ENCODE measurements around the gene CNN2. TPM values are rescaled to one million over a fixed set of nuclear protein-coding genes. Genes with fewer than 3 reads are reported as not detected.

Gene CNN2
- total and polyA plus RNA-seq, 4 donors: 10.1 to 38.4 (median 26.8) TPM

GRCh38 chr19:1066748-1067340, 40.4 kb downstream of the CNN2 start, which contains the start of gene ARHGAP45:
ARHGAP45 (plus strand) TSS chr19:1067167; CDS start chr19:1067406, 239 bp downstream.
- H3K9ac ChIP-seq (ENCODE audit: low read depth in 1 of 2, low read length in 2 of 2): peak within 1 kb of the TSS in 1 of 2 donors; percentile 14
- peaks cover 2 to 31% (median 14%) of the 10 kb centered on the region in 4 donors for H3K4me1 ChIP-seq (ENCODE audit: control insufficient read depth in 4 of 4, insufficient read depth in 4 of 4, low read length in 3 of 4)
- no peak for TF ChIP-seq HNF4A (conservative IDR thresholded peaks at IDR 0.05)
- no peak for TF ChIP-seq HNF4G (IDR thresholded peaks at IDR 0.05)
- no peak for TF ChIP-seq ZBTB33 (IDR thresholded peaks at IDR 0.05)
- no peak for TF ChIP-seq NR2F2 (IDR thresholded peaks at IDR 0.05)
- no peak for TF ChIP-seq FOXA1 (IDR thresholded peaks at IDR 0.05)
- TF ChIP-seq TAF1 (conservative IDR thresholded peaks at IDR 0.05): no peak
- no peak for TF ChIP-seq RAD21 (IDR thresholded peaks at IDR 0.05)
- TF ChIP-seq MAX (IDR thresholded peaks at IDR 0.05): no peak
- no peak for TF ChIP-seq GABPA (IDR thresholded peaks at IDR 0.05 in 1 of 2, conservative IDR thresholded peaks at IDR 0.05 in 1 of 2)
- no peak for TF ChIP-seq JUND (IDR thresholded peaks at IDR 0.05)
- TF ChIP-seq ATF3 (IDR thresholded peaks at IDR 0.05): no peak
- no peak for TF ChIP-seq FOXA2 (IDR thresholded peaks at IDR 0.05)
- TF ChIP-seq REST (IDR thresholded peaks at IDR 0.05): no peak
- TF ChIP-seq EGR1 (IDR thresholded peaks at IDR 0.05; ENCODE audit: low read depth in 2 of 2): no peak
- no peak for TF ChIP-seq CTCF (IDR thresholded peaks at IDR 0.05; ENCODE audit: low read depth, low read length, missing input control)
- no peak for TF ChIP-seq RXRA (IDR thresholded peaks at IDR 0.05)
- no peak for TF ChIP-seq YY1 (IDR thresholded peaks at IDR 0.05)
- 5% methylated on average over 61 of the region's 61 CpGs for WGBS
- no peaks in the 10 kb centered on the region for H3K36me3 ChIP-seq (ENCODE audit: control insufficient read depth in 4 of 4, insufficient read depth in 3 of 4, low read depth in 1 of 4, low read length in 3 of 4)
- H3K4me3 ChIP-seq (ENCODE audit: low read depth in 1 of 3, low read length in 3 of 3): peak within 1 kb of the TSS; percentile 2 to 56 (median 54)
- no peak for DNase-seq (ENCODE audit: low spot score)
- H3K27ac ChIP-seq (ENCODE audit: low read depth in 1 of 2, low read length in 2 of 2): peak within 1 kb of the TSS; percentile 76 to 79
- no peaks in the 10 kb centered on the region for H3K9me3 ChIP-seq (ENCODE audit: control insufficient read depth in 4 of 4, low read length in 3 of 4)
- H3K27me3 ChIP-seq (ENCODE audit: control insufficient read depth in 4 of 4, insufficient read depth in 4 of 4, low read length in 3 of 4): peaks cover 0 to 7% (median 2%) of the 10 kb centered on the region in 4 donors

Measured in liver (tissue), 9 donors.